ENCODE data around the gene LPIN2.
"Not testable (repeated sequence)": the region's sequence is repeated elsewhere in the genome, so short reads cannot be mapped to it uniquely, and the experiment has no call there.

The LPIN2 gene

DNA sequence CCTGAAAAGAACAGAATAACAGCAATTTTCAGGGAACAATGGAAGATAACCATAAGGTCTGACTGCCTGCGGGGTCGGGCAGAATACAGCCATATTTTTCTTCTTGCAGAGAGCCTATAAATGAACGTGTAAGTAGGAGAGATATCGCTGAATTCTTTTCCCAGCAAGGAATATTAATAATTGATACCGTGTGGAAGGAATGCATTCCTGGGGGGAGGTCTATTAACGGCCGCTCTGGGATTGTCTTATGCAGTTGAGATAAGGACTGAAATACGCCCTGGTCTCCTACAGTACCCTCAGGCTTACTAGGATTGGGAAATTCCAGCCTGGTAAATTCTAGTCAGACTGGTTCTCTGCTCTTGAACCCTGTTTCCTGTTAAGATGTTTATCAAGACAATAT, 9.2 kb downstream of the LPIN2 start:
- not testable (repeated sequence) for DNase-seq (ENCODE audit: low read depth)

DNA sequence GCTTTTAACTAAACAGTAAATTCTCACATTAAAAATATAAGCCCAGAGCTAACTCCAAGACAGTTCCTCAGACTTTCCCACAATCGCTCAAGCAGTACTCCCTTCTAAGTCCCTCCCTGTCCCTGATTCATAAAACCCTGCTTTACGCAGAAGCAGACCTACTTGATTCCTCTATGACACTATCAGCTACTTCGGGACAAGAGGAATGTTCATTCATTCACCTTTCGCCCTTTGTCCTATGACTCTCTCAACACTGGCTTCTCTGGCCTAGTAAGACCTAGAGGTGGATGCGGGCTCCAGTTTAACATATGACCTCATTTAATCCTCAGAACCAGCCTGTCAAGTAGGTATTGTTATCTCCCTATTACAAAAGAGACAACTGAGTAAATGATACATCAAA, 10.2 kb downstream of the LPIN2 start:
- DNase-seq (ENCODE audit: low read depth): no peak

DNA sequence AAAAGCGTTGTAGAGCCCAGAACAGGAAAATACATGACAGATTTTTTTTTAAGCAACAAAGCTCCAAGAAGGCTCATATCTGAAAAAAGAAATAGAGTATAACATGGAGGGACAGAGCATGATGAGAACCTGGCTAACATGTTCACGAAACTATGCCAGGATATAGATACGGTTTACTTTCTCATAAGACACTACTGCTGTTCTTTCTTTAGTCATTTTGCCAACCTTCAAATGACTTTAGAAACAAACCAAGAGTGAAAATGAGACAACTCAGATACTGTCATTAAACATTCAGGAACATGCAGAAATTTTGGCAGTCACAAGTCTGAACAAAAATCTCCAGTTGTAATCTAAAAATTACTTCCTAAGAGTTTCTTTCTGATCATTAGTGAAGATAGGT, 14.3 kb downstream of the LPIN2 start:
- DNase-seq (ENCODE audit: low read depth): no peak

DNA sequence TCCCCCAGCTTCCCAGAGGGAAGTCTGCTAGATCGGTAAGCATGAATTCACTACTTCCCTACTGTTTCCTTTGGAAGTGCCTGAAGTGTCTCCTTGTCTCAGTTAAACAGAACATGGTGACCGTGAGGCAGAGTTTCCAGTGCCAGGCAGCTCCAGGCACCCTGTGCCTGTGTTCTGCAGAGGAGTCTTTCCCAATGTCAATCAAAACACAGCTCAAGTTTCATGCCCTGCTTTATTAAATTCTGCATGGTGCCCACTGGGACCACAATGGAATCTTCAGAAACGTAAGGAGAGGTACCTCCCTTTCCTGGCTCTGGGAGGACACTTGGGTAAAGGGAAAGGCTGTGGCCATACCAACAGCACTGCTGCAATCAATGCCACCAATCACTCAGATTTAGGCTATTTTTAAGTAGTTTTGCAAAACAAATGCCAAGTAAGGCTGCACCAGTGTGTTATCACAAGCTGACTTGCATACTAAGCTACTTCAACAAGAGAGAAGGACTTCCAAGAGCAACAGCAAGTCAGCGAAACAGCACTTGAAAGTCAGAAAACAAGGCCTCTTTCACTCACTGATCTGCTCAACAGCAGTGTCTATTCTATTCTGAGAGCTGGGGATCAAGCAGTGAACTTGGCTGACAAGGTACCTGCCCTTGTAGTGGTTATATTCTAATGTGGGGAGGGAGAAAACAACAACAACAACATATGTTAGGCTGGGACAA, 14.9 kb downstream of the LPIN2 start:
- DNase-seq (ENCODE audit: low read depth): no peak

DNA sequence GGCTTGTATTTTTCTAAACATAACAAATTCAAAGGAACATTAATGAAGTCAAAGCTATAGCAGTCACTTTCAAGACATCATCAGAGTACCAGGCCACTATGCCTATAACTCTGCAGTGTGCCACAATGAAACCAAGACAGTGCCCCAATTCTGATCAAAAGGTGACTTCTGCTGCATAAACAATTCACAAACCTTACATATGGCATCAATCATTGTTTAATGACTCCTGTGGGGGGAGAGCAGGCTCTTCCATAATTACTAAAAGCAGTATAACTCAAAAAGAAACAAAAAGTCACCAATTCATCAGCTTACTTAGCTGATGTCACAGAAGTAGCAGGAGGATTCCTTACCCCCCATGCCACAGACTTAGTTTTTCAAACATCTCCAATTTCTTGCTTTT, 15.5 kb downstream of the LPIN2 start:
- DNase-seq (ENCODE audit: low read depth): no peak

DNA sequence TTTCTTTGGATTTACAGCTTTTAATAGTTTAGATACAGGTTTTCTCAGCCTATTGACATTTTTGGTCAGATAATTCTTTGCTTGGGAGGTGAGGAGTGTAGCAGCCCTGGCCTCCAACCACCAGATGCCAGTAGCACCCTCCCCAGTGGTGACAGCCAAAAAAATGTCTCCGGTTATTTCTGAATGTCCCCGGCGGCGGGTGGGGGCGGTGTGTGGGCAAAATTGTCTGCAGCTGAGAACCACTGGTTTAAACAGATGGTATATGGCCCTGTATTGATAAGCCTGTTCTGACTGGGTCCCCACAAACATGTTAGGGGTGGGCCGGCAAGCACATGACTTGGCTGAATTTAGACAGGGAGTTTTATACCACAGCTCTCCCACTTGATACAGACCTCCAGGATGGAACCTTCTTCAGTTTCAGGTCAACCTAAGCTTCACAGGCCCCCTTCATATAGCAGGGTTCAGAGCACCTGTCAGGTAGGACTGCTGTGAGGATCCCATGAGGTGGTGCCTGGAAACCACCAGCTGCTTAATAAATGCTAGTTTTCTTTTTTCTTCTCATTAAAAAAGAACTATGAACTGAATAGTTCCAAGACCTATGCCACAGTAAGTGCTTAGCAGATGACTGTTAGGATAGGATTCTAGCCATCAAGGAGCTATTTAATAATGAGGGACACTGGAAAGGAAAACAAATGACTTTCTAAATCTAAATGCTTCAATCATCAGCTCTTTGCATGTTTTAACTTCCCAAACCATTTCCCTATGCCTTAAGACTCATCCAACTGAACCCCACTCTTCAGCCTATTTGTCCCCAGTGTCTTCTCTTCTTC, 18.1 kb downstream of the LPIN2 start:
- DNase-seq (ENCODE audit: low read depth): no peak

DNA sequence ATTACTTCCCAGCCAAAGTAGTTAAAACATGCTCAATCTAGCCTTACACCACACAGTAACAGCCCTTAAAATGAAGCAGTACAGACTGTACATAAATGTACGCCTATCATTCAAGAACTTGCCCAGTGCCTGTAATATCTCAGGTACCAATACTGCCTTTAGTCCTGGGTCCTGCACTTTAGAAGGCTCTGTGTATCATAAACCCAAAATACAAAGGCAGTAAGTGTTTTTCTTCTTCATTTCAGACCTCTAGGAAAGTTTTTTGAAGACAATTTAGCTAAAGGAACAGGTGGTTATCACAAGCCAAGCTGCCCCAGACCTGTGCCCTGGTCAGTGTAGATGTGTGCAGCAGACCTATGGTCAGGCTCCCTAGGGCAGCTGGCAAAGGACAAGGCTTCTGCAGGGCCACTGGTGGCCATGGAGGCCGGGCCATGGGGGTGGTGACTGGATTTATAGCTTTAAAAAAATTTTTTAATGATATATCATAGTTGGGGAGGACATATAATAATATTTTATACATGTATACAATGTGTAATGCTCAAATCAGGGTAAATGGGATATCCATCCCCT, 18.8 kb downstream of the LPIN2 start:
- no peak for DNase-seq (ENCODE audit: low read depth)

DNA sequence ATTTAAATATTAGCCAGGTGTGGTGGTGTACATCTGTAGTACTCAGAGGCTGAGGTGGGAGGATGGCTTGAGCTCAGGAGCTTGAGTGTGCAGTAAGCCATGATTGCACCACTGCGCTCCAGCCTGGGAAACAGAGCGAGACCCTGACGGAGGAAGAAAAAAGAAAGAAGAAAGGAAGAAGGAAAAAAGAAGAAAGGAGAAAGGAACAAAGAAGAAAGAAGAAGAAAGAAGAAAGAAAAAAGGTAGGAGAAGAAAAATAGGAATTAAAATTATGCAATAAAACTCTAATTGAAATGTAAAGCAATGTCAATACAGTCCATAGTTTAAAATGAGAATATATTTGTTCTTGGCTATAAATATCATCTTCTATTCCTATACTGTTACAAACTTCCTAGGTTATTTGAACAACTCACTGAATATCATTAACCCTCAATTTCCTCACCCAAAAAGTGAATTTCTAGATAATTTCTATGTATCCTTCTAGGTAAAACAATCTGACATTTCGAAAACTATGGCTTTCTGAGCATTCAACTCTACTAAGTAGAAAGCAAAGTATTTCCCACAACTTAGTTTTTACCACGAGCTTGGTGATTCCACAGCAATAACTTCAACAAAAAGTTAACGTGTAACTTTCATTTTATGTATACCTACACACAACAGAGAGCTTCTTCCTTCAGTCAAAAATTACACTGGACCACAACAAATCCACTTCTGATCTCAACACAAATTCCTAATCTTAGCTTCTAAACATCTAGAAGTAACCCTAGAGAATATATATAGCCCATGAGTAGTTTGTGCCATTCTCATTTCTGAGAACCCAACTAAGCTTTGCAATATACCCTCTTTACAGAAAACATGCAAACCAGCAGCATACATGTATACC, 19.7 kb downstream of the LPIN2 start:
- no peak for DNase-seq (ENCODE audit: low read depth)

DNA sequence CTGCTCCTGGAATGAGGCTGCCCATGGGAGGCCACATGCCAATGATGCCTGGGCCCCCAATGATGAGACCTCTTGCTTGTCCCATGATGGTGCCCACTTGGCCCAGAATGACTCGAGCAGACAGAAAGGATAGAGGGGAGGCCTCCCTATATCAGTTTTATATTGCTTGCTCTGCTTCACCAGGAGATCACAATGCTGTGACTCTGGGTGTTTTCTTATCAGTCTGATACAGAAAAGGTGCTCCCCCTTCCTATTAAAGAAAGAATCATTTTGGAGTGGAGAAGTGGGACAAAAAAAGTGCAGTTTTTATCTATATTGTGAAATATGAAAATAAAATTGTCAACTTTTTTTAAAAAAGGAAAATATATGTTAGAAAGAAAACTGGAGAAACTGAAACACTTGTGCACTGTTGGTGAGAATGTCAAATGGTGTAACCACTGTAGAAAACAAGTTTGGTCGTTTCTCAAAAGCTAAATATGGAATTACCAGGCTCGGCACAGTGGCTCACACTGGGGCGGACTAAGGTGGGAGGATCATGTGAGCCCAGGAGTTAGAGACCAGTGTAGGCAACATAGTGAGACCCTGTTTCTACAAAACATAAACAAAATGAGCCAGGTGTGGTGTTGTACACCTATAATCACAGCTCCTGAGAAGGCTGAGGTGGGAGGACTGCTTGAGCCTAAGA, 21.8 kb downstream of the LPIN2 start:
- DNase-seq (ENCODE audit: low read depth): no peak

DNA sequence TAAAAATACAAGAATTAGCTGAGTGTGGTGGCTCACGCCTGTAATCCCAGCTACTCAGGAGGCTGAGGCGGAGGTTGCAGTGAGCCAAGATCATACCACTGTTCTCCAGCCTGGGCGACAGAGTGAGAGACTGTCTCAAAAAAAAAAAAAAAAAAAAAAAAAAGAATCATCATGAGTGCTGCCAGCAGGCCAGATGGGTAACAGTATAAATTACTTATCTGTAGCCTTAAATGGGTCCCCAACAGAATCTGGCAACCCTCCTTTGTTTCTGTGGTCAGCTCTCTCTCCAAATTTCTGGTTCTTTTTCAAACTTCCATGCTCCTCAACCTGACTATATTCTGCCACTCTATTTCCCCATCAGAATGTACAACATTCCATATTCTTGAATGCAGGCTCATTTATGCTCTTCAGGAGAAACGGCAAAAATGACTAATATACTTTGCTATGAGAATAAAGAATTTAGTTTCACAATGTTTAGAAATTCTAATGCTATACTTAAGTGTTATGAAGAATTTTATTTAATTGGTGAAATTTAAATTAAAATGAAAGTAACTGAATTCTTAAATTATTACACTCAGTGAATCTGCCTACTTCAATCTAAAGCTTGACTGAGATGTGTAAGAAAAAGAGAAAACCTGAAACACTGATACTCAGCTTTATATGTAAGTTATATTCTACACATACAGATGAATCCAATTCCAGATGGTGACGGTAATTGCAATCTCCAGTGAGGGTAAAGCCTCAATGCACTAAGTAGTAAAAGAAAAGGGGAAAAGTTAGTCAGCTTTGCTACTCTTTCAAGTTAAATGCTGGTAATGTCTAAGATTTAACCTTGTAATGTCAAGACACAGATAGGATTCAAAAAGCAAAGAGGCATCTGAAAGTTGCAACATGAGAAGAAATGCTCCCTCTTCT, 24.8 kb downstream of the LPIN2 start:
- DNase-seq (ENCODE audit: low read depth): no peak

DNA sequence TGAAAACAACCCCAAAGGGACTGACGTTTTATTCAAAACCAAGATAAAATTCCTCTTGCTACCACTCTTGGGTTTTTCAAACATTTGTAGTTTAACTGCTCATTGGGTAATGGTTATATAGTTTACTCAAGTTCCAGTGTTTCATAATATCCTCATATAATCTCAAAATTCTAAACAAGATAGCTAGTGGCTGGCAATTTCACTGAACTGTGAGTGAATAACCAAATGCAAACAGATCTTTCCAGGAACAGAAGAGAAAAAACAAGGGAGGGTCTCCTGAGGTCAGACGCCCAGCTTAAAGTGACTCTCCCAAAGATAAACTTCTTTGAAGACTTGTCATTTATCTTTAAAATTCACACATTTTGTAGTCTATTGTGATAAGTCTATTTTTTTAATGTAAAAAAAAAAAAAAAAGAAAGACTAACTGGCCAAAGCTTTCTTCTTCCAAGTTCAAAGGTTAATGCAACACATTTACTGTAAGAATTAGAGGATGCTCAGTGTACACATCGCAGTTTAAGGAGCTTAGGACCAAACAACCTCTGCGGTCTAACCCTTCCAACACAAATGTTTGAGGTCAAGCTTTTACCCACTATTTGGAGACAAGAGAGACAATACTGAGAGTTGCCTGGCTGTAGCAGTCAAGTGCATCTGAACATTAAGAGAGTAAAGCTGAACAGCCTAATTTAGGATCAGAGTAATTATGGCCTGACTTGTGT, 26.6 kb downstream of the LPIN2 start:
- DNase-seq (ENCODE audit: low read depth): no peak

DNA sequence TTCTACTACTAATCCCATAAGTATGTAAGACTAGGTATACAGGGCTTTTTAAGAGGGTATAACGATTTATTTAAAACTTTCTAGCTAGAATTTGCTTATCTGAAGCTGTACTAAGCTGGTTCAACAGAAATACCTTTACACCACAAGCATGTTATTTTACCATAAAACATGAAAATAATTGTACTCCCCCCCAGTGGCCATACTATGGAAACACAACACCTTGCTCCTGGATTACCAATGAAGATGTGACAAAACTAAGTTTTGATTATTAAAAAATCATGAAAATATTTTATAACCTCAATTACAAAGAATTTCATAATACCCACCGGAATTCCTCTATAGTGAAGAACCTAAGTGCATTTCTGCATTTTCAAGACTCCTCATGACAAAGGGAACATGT, 27.3 kb downstream of the LPIN2 start:
- DNase-seq (ENCODE audit: low read depth): no peak

DNA sequence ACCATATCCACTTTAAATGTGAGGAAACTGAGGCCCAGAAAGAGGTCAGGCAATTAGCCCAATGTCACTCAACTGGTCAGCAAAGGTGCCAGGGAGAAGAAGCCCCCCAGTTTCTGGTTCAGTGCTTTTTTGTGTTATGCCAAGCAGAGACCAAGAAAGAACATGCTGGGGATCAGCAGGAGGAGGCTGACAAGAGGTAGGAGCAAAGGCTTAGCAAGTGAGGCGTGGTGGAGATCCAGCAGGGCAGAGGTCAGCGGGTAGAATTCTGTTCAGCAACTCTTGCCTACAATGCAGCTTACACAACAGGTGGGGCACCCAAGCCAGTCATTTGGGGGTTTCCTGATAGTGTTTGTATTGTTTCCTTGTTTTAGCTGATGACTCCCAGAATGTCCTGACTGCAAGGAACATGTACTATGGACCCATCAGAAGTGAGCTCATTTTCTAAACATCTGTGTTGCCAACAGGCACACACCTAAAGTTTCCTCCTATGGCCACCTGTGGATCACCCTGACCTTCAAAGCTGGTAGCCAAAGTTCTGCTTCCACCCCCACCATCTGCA, 28.2 kb downstream of the LPIN2 start:
- DNase-seq (ENCODE audit: low read depth): no peak

DNA sequence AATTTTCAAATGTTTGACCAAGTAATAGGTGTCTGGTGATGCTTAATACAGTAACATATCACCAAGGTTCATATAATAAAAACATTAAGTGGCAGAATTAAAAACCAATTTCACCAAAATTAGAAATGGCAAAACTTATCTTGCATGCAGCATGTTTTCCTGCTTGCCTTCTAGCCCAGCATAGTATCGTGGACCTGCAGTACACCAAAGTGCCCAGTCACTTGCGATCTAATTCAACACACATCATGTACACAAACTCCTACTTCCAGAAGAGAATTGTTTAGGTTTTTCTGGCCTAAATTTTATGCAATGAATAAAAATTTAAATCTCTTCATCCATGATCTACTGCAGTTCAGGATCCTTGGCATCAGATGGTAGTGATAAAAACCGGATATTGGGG, 28.9 kb downstream of the LPIN2 start:
- no peak for DNase-seq (ENCODE audit: low read depth)

DNA sequence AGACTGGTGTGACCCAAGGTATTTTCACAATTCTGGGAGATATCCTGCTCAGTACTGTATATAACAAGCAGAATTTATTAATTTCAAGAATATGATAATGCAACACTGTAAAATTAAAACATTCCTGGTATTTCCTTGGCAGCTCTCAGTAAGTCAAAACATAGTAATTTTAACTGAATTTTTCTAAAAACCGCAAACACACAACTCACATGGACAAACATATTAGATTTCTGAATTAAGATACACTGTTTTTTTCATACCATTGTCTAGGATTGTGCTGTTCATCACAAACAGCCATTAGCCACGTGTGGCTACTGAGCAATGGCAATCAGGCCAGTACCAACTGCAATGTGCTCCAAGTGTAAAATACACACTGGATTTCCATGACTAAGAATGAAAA, 29.6 kb downstream of the LPIN2 start:
- no peak for DNase-seq (ENCODE audit: low read depth)

DNA sequence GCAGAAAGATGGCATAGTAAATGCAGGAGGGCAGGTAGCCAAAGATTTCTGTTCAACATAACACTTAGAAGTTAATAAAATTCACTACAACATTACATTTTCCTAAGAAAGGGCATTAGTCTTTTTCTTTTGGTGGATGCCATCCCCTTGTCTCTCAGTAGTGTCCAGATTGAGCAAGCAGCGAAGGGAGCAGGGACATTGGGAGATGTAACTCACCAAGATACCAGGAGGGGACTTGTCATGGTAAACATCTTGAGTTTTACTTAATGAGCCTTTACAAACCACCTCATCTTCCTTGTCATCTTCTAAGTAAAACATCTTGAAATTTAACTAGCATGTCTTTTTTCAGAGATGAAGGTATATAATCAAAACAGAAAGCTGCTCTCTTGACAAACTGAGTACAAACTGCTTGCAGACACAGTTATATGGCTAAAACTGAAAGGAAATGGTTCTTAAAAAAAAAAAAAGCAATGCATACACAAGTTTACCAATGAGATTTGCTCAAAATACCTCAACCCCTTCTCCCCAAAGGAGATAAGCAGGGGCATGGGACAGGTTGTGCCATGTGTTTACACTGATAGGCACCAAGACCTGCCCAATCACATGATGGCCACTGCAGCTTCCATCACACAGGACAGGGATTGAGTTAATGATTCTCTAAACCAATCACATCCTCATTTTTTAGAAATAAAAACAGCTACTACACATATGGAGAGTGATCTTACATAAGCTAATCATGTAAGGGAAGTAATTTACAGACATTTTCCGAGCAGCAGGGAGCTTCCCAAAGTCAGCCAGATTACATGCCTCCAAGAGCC, 30.3 kb downstream of the LPIN2 start:
- no peak for DNase-seq (ENCODE audit: low read depth)

DNA sequence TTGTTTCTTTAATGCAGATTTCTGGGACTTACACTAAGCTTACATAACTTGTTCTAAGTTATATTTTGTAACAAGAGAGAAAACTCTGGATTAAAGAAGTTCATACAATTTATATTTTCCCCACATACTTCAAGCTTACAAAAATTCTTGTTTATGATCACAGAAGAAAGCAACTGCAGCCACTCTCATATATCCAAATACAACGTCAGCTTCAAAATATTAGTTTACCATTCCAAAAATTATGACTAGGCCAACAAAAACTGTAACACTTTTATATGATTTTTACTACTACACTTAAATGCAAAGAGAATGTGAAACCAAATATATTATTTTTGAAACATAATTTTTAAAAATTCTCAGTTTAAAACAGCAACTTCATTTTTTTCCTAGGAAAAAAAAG, 30.9 kb downstream of the LPIN2 start:
- no peak for DNase-seq (ENCODE audit: low read depth)

DNA sequence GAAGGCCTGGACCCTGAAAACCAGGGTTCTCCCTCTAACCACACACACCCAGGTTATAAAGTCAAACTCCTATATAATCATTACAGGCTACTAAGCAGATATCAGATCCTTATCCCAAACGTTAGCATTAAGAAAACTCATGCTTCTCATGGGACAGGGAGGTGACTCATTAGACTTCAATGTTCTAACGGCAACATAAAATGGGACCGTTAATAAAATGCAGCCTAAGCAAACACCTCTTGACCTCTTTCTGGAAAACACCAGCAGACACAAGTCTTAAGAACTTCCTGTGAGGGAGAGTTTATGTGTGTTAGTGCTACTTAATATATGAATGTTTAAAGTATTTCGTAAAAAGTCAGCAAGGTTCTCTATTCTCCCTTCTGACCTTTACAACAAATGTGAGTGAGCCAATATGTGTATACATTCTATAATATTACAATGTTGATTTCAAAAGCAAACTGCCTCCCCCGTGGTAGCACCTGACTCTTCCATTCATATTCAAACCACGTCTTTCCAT, 31.7 kb downstream of the LPIN2 start:
- DNase-seq (ENCODE audit: low read depth): no peak

All from stimulated activated CD8-positive, alpha-beta memory T cell treated with anti-CD3 and anti-CD28 coated beads, Interleukin-15, amount 100 ng/mL, for 24 hours (primary cell).